ENCODE measurements around the gene EIF4E2.
A peak's percentile ranks its signal among the peaks of the same experiment; 100 is the strongest.

EIF4E2 gene

GRCh38 chr2:232584238-232584637, 33.7 kb downstream of the EIF4E2 start:
- TF ChIP-seq EGR1 (IDR thresholded peaks at IDR 0.05) (no peak), ZBTB7A (IDR thresholded peaks at IDR 0.05; ENCODE audit: low read depth) (no peak), REST (IDR thresholded peaks at IDR 0.05; ENCODE audit: low read depth) (no peak), EP300 (IDR thresholded peaks at IDR 0.05; ENCODE audit: borderline replicate concordance) (no peak), YY1 (IDR thresholded peaks at IDR 0.05; ENCODE audit: low read depth) (no peak), TAF1 (IDR thresholded peaks at IDR 0.05; ENCODE audit: low read depth) (no peak)
- TF ChIP-seq, protein P1, sequence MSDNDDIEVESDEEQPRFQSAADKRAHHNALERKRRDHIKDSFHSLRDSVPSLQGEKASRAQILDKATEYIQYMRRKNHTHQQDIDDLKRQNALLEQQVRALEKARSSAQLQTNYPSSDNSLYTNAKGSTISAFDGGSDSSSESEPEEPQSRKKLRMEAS (IDR thresholded peaks at IDR 0.05) = no peak

- TF ChIP-seq EGR1 (IDR thresholded peaks at IDR 0.05) (no peak), CEBPB (IDR thresholded peaks at IDR 0.05) (no peak), YY1 (IDR thresholded peaks at IDR 0.05; ENCODE audit: low read depth) (no peak), EP300 (IDR thresholded peaks at IDR 0.05; ENCODE audit: borderline replicate concordance) (no peak), FOXM1 (IDR thresholded peaks at IDR 0.05; ENCODE audit: borderline replicate concordance, low read depth) (no peak), RAD21 (IDR thresholded peaks at IDR 0.05; ENCODE audit: low read depth) (no peak), ZBTB7A (IDR thresholded peaks at IDR 0.05; ENCODE audit: low read depth) (no peak), NFIC (IDR thresholded peaks at IDR 0.05) (no peak)
- TF ChIP-seq, protein P1 (IDR thresholded peaks at IDR 0.05) = no peak
These were observed 36.5 kb downstream of the EIF4E2 start for GRCh38 chr2:232586943-232587505.

- TF ChIP-seq TAF1 (IDR thresholded peaks at IDR 0.05; ENCODE audit: low read depth) (no peak), TEAD4 (IDR thresholded peaks at IDR 0.05) (no peak), CREB1 (IDR thresholded peaks at IDR 0.05; ENCODE audit: low read depth) (no peak), USF1 (IDR thresholded peaks at IDR 0.05) (no peak)
These were observed 37.0 kb downstream of the EIF4E2 start for GRCh38 chr2:232587512-232587911.

- TF ChIP-seq CREB1 (IDR thresholded peaks at IDR 0.05; ENCODE audit: low read depth) (no peak), EGR1 (IDR thresholded peaks at IDR 0.05) (no peak), NFIC (IDR thresholded peaks at IDR 0.05) (no peak), REST (IDR thresholded peaks at IDR 0.05; ENCODE audit: low read depth) (no peak), EP300 (IDR thresholded peaks at IDR 0.05; ENCODE audit: borderline replicate concordance) (no peak), TAF1 (IDR thresholded peaks at IDR 0.05; ENCODE audit: low read depth) (no peak), TCF12 (IDR thresholded peaks at IDR 0.05; ENCODE audit: low read depth) (no peak), USF1 (IDR thresholded peaks at IDR 0.05) (no peak), FOXM1 (IDR thresholded peaks at IDR 0.05; ENCODE audit: borderline replicate concordance, low read depth) (no peak), TEAD4 (IDR thresholded peaks at IDR 0.05) (no peak), ZBTB7A (IDR thresholded peaks at IDR 0.05; ENCODE audit: low read depth) (no peak), RAD21 (IDR thresholded peaks at IDR 0.05; ENCODE audit: low read depth) (no peak), YY1 (IDR thresholded peaks at IDR 0.05; ENCODE audit: low read depth) (no peak), CEBPB (IDR thresholded peaks at IDR 0.05) (no peak)
- TF ChIP-seq, protein P1 (IDR thresholded peaks at IDR 0.05) = no peak
These were observed 37.5 kb downstream of the EIF4E2 start for GRCh38 chr2:232588031-232588430.

DNA sequence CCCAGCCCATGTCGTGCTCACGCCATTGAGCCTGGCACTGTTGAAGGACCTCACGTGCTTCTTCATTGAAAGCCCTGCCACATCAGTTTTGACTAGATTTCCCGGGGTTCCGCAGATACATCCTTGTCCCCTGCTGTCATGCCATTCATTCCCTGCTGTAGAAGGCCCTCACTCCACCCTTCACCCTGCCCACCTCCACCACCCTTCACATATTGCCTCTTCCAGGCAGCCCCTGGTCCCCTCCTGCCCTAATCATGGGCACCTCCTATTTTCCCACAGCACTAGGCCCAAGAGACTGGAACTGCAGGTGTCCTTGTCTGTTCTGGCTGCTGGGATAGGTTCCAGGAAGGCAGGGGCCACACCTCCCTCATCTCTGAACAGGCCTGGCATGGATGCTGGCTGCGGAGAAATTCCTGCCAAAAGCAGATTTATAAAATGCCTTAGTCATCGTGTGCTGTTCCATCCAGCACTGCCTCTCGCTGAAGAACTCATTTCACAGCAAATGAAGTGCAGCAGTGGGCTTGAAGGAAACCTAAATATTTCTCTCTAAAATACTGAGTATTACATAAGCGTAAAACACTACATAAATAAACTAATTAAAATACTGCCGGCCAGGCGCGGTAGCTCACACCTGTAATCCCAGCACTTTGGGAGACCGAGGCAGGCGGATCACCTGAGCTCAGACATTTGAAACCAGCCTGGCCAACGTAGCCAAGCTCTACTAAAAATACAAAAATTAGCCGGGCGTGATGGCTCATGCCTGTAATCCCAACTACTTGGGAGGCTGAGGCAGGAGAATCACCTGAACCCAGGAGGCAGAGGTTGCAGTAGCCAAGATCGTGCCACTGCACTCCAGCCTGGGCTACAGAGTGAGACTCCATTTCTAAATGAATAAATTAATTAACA, 38.4 kb downstream of the EIF4E2 start:
- TF ChIP-seq NFIC (IDR thresholded peaks at IDR 0.05) (0 out of 2 replicates have a peak, but pooled peaks have one; percentile 21), CREB1 (IDR thresholded peaks at IDR 0.05; ENCODE audit: low read depth) (no peak), TCF12 (IDR thresholded peaks at IDR 0.05; ENCODE audit: low read depth) (no peak)

Data from Ishikawa (cell line).